ENCODE data around the gene AIPL1. TPM values are rescaled to one million over a fixed set of nuclear protein-coding genes. Genes with fewer than 3 reads are reported as not detected.

Gene AIPL1
- total and polyA plus RNA-seq, 4 donors: not detected

- H3K9me3 ChIP-seq (ENCODE audit: control insufficient read depth in 4 of 4, insufficient read depth in 3 of 4, low read length in 3 of 4): no peaks in the 10 kb centered on the region
- no peak for TF ChIP-seq CTCF (IDR thresholded peaks at IDR 0.05; ENCODE audit: control extremely low read depth, extremely low read depth)
- no peaks in the 10 kb centered on the region for H3K4me1 ChIP-seq (ENCODE audit: control insufficient read depth in 5 of 5, insufficient read depth in 5 of 5, low read length in 5 of 5)
- peaks cover 0 to 7% (median 0%) of the 10 kb centered on the region in 4 donors for H3K36me3 ChIP-seq (ENCODE audit: control insufficient read depth in 4 of 4, insufficient read depth in 4 of 4, low read length in 4 of 4)
- no peak overlapping the region for H3K9ac ChIP-seq (ENCODE audit: insufficient read depth in 1 of 2, low read length in 2 of 2)
- H3K27ac ChIP-seq (ENCODE audit: low read depth in 1 of 2, low read length in 1 of 2): no peak overlapping the region
- WGBS, 2 donors: 90 to 94% methylated on average over 23 to 24 of the region's 24 CpGs
- H3K4me3 ChIP-seq: no peak overlapping the region
- no peaks in the 10 kb centered on the region for H3K27me3 ChIP-seq (ENCODE audit: control insufficient read depth in 3 of 3, insufficient read depth in 3 of 3, low read length in 2 of 3)
- ATAC-seq (ENCODE audit: insufficient read depth, low FRiP score): no peak
- DNase-seq: no peak
These were observed 35.3 kb upstream of the AIPL1 start for GRCh38 chr17:6470146-6470718.

- Histone ChIP-seq H3K4me3 (no peak overlapping the region), H3K36me3 (ENCODE audit: control insufficient read depth in 4 of 4, insufficient read depth in 4 of 4, low read length in 4 of 4) (peaks cover 0 to 7% (median 0%) of the 10 kb centered on the region in 4 donors), H3K4me1 (ENCODE audit: control insufficient read depth in 5 of 5, insufficient read depth in 5 of 5, low read length in 5 of 5) (no peaks in the 10 kb centered on the region), H3K27me3 (ENCODE audit: control insufficient read depth in 3 of 3, insufficient read depth in 3 of 3, low read length in 2 of 3) (no peaks in the 10 kb centered on the region), H3K9ac (ENCODE audit: insufficient read depth in 1 of 2, low read length in 2 of 2) (no peak overlapping the region), H3K9me3 (ENCODE audit: control insufficient read depth in 4 of 4, insufficient read depth in 3 of 4, low read length in 3 of 4) (no peaks in the 10 kb centered on the region), H3K27ac (ENCODE audit: low read depth in 1 of 2, low read length in 1 of 2) (no peak overlapping the region)
- no peak for DNase-seq
- WGBS, 2 donors: 92 to 96% methylated on average over 23 of the region's 23 CpGs
- ATAC-seq (ENCODE audit: insufficient read depth, low FRiP score): no peak
- TF ChIP-seq CTCF (IDR thresholded peaks at IDR 0.05; ENCODE audit: control extremely low read depth, extremely low read depth): no peak
These were observed 33.3 kb upstream of the AIPL1 start for GRCh38 chr17:6468051-6468790.

GRCh38 chr17:6467567-6467966, 32.6 kb upstream of the AIPL1 start:
- TF ChIP-seq CTCF (IDR thresholded peaks at IDR 0.05; ENCODE audit: control extremely low read depth, extremely low read depth): no peak
- no peak overlapping the region for H3K9ac ChIP-seq (ENCODE audit: insufficient read depth in 1 of 2, low read length in 2 of 2)

More at GRCh38 chr17:6467567-6467966, 32.6 kb upstream of the AIPL1 start:
- DNase-seq: no peak
- ATAC-seq (ENCODE audit: insufficient read depth, low FRiP score): no peak
- Histone ChIP-seq H3K27ac (ENCODE audit: low read depth in 1 of 2, low read length in 1 of 2) (no peak overlapping the region), H3K4me3 (no peak overlapping the region), H3K27me3 (ENCODE audit: control insufficient read depth in 3 of 3, insufficient read depth in 3 of 3, low read length in 2 of 3) (no peaks in the 10 kb centered on the region), H3K9me3 (ENCODE audit: control insufficient read depth in 4 of 4, insufficient read depth in 3 of 4, low read length in 3 of 4) (no peaks in the 10 kb centered on the region), H3K36me3 (ENCODE audit: control insufficient read depth in 4 of 4, insufficient read depth in 4 of 4, low read length in 4 of 4) (peaks cover 0 to 7% (median 0%) of the 10 kb centered on the region in 4 donors), H3K4me1 (ENCODE audit: control insufficient read depth in 5 of 5, insufficient read depth in 5 of 5, low read length in 5 of 5) (no peaks in the 10 kb centered on the region)
- WGBS, 2 donors: 92 to 93% methylated on average over 1 of the region's 1 CpG

Data from lung (tissue), 12 donors.